Activated T-cell treated with anti-CD3 and anti-CD28 coated beads, Interleukin-2, amount 50 U/mL, for 72 hours (primary cell): Measurements from ENCODE around the gene LIN52. TPM values are rescaled to one million over a fixed set of nuclear protein-coding genes. Genes with fewer than 3 reads are reported as not detected.
A peak's percentile ranks its signal among the peaks of the same experiment; 100 is the strongest.

ENCODE experiments used
- ATAC-seq, 2 donors: fragments of 150-1000 bp; cut with Tn5 transposase; replicated peaks in 1 of 2; 2 replicates each; pipeline ENCODE4 v1.10.0; 2021; ENCODE audit warnings: moderate library complexity in 2 of 2, mild to moderate bottlenecking in 1 of 2
- DNase-seq, 2 donors: peaks; one replicate each; pipeline ENCODE4 v3.0.0; 2021 to 2022; ENCODE audit warnings: mixed read lengths in 1 of 2
- H3K27ac Mint-ChIP-seq: one replicate; pipeline ENCODE4 v1.8.0; 2022; ENCODE audit warnings: mild to moderate bottlenecking, moderate library complexity, mixed read lengths
- H3K27me3 Mint-ChIP-seq: one replicate; pipeline ENCODE4 v1.8.0; 2022; ENCODE audit warnings: low read depth, mixed read lengths
- H3K36me3 Mint-ChIP-seq, 2 donors: one replicate each; pipeline ENCODE4 v1.8.0; 2022; ENCODE audit warnings: mixed read lengths in 2 of 2, mild to moderate bottlenecking in 1 of 2; ENCODE audit not compliant: insufficient read depth in 2 of 2
- H3K4me1 Mint-ChIP-seq: one replicate; pipeline ENCODE4 v1.8.0; 2022; ENCODE audit warnings: low read depth, mixed read lengths
- H3K4me3 Mint-ChIP-seq, 2 donors: one replicate each; pipeline ENCODE4 v1.8.0; 2022; ENCODE audit warnings: mild to moderate bottlenecking in 2 of 2, mixed read lengths in 2 of 2, moderate library complexity in 2 of 2
- H3K9me3 Mint-ChIP-seq, 2 donors: one replicate each; pipeline ENCODE4 v1.8.0; 2022; ENCODE audit warnings: mixed read lengths in 2 of 2
- total RNA-seq, 2 donors: library from RNA; stranded (reverse); gene quantifications; one replicate each; pipeline ENCODE4 v1.2.3, GENCODE V29; 2022

The LIN52 gene
- total RNA-seq, 2 donors from 2014 or later: 15.7 to 18.4 TPM

DNA sequence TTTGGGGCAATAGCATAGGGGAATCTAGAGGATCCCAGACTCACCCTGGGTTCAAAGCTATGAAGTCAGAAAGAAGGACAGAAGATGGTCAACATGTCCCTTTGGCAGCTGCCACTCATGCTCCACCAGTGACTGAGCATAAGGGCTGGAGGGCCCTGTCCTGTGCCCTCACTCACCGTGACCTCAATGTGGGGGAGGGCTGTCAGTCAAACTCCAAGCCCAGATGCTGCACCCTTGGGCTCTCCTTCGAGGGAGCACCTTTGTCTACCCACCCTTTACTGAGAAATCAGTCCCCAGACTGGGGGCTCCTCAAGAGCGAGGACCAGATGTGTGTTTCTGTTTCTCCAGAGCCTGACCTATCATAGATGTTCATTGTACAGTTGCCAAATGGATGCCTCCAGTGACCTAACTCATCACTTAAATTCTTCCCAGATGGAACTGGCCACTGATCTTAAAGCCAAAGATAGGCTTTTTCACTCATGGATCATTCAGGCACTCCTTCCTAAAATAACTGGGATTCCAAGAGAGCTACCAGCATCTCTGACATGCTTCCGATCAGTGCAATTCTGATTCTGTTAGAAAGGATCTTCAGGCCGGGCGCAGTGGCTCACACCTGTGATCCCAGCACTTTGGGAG is 127.3 kb downstream of the LIN52 start:
- no peaks in the 10 kb centered on the region for H3K4me1 Mint-ChIP-seq
- no peak overlapping the region for H3K27ac Mint-ChIP-seq
- ATAC-seq (no peak), DNase-seq (no peak)
- H3K4me3 Mint-ChIP-seq: no peak overlapping the region
- no peaks in the 10 kb centered on the region for H3K27me3 Mint-ChIP-seq
- no peaks in the 10 kb centered on the region for H3K9me3 Mint-ChIP-seq
- no peaks in the 10 kb centered on the region for H3K36me3 Mint-ChIP-seq

- no peak overlapping the region for H3K27ac Mint-ChIP-seq
These were observed 129.4 kb downstream of the LIN52 start for GRCh38 chr14:74213907-74214803.

DNA sequence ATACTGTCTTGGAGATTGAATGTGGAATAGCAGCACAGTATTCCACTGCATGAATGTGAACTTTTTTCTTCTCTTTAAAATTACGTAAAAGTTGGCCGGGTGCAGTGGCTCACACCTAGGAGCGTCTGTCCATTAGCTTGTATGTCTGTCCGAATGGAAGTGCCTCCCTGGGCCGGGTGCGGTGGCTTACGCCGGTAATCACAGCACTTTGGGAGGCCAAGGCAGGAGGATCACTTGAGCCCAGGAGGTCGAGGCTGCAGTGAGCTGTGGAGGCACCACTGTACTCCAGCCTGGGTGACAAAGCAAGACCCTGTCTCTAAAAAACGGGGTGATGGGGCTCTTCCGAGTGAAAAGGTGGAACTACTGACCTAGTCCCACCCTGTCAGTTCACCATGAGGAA is 131.9 kb downstream of the LIN52 start:
- no peaks in the 10 kb centered on the region for H3K9me3 Mint-ChIP-seq
- no peaks in the 10 kb centered on the region for H3K4me1 Mint-ChIP-seq
- H3K4me3 Mint-ChIP-seq: no peak overlapping the region
- DNase-seq (no peak), ATAC-seq (no peak)
- no peaks in the 10 kb centered on the region for H3K36me3 Mint-ChIP-seq
- H3K27me3 Mint-ChIP-seq: no peaks in the 10 kb centered on the region
- no peak overlapping the region for H3K27ac Mint-ChIP-seq

More at GRCh38 chr14:74213907-74214803, 129.4 kb downstream of the LIN52 start:
- Mint-ChIP-seq H3K4me1 (no peaks in the 10 kb centered on the region), H3K27me3 (no peaks in the 10 kb centered on the region), H3K4me3 (no peak overlapping the region), H3K36me3 (no peaks in the 10 kb centered on the region), H3K9me3 (no peaks in the 10 kb centered on the region)
- DNase-seq (no peak), ATAC-seq (no peak)

GRCh38 chr14:74217672-74218448 is 133.1 kb downstream of the LIN52 start:
- peak; percentile 88 to 90 for ATAC-seq
- Mint-ChIP-seq H3K4me3 (peak overlapping the region; percentile 24 to 53), H3K27me3 (no peaks in the 10 kb centered on the region), H3K9me3 (no peaks in the 10 kb centered on the region), H3K36me3 (no peaks in the 10 kb centered on the region), H3K27ac (no peak overlapping the region), H3K4me1 (no peaks in the 10 kb centered on the region)
- peak; percentile 79 to 85 for DNase-seq

DNA sequence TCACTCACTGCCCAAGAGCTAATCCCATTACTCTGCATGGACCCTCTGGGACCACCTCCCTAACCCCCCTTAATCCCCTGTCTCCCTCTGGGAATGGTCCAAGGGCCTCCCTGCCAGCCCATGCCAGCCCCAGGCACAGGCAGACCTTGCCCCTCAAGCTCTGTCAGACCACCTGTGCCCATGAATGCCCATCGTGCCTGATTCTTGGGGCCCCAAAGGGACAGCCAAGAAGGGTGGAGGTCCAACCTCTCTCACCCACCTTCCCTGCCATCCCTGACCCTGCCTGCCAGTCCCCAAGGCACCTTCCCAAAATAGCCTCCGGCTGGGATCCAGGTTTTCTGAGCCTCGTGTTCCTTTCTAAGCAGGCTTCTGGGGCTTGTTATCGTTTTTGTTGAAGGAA is 133.7 kb downstream of the LIN52 start:
- ATAC-seq (no peak), DNase-seq (no peak)
- H3K9me3 Mint-ChIP-seq: no peaks in the 10 kb centered on the region
- H3K27ac Mint-ChIP-seq: no peak overlapping the region
- no peaks in the 10 kb centered on the region for H3K36me3 Mint-ChIP-seq
- H3K27me3 Mint-ChIP-seq: no peaks in the 10 kb centered on the region
- no peaks in the 10 kb centered on the region for H3K4me1 Mint-ChIP-seq
- no peak overlapping the region for H3K4me3 Mint-ChIP-seq

- DNase-seq (no peak), ATAC-seq (no peak)
- Mint-ChIP-seq H3K27ac (no peak overlapping the region), H3K9me3 (no peaks in the 10 kb centered on the region), H3K4me1 (no peaks in the 10 kb centered on the region), H3K36me3 (no peaks in the 10 kb centered on the region), H3K4me3 (no peak overlapping the region), H3K27me3 (no peaks in the 10 kb centered on the region)
These were observed 134.8 kb downstream of the LIN52 start for GRCh38 chr14:74219277-74220205.

DNA sequence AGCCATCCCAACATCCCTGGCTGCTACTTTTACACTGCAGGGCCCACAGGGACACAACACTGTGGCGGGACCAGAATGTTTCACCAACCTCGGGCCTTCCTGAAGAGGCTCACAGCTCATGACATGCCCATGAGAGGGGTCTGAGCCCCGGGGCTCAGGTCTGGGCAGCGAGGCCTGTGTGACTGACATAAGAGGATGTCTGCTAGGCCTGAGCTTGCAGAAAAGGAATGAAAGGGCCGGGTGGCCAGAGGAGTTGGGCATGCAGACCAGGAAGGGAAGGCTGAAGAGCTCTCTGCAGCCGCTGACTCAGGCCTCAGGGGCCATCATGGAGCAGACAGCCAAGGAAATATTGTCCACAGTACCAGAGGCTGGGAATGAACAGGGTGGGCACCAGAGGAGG is 136.2 kb downstream of the LIN52 start:
- Mint-ChIP-seq H3K27ac (no peak overlapping the region), H3K4me3 (no peak overlapping the region), H3K36me3 (no peaks in the 10 kb centered on the region), H3K9me3 (no peaks in the 10 kb centered on the region), H3K27me3 (peaks cover 6% of the 10 kb centered on the region), H3K4me1 (no peaks in the 10 kb centered on the region)
- DNase-seq (no peak), ATAC-seq (no peak)

- Mint-ChIP-seq H3K27ac (no peak overlapping the region), H3K36me3 (no peaks in the 10 kb centered on the region), H3K4me3 (no peak overlapping the region), H3K4me1 (no peaks in the 10 kb centered on the region), H3K9me3 (no peaks in the 10 kb centered on the region), H3K27me3 (peaks cover 6% of the 10 kb centered on the region)
- no peak for ATAC-seq
- DNase-seq: no peak
These were observed 137.0 kb downstream of the LIN52 start for GRCh38 chr14:74221741-74222140.

GRCh38 chr14:74223016-74223415 is 138.3 kb downstream of the LIN52 start:
- no peak for DNase-seq
- Mint-ChIP-seq H3K4me1 (no peaks in the 10 kb centered on the region), H3K36me3 (no peaks in the 10 kb centered on the region), H3K27me3 (peaks cover 15% of the 10 kb centered on the region), H3K9me3 (no peaks in the 10 kb centered on the region), H3K27ac (no peak overlapping the region), H3K4me3 (no peak overlapping the region)
- no peak for ATAC-seq

GRCh38 chr14:74231784-74232183 is 147.0 kb downstream of the LIN52 start:
- peaks cover 0 to 5% of the 10 kb centered on the region in 2 donors for H3K9me3 Mint-ChIP-seq
- no peak overlapping the region for H3K4me3 Mint-ChIP-seq
- H3K27me3 Mint-ChIP-seq: peaks cover 34% of the 10 kb centered on the region
- ATAC-seq (no peak), DNase-seq (no peak)
- no peak overlapping the region for H3K27ac Mint-ChIP-seq
- H3K4me1 Mint-ChIP-seq: no peaks in the 10 kb centered on the region
- H3K36me3 Mint-ChIP-seq: peaks cover 0 to 1% of the 10 kb centered on the region in 2 donors

DNA sequence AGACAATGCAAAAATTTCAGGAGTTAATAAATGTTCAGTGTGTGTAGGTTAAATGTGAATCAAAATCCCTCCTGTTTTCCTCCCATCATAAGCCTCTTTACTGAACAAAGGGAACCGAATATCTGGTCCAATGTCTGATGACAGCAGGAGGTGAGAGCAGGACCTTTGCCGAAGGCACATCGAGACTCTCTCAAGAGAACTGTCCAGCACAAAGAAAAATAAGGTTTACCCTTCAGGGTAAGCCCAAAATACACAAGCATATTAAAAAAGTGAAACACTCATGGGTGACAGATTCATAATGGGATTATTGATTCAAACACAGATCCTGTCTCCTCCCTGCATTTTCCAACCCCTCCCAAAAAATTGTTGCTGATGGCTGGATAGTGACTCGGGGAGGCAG is 150.3 kb downstream of the LIN52 start:
- Mint-ChIP-seq H3K36me3 (peaks cover 0 to 1% of the 10 kb centered on the region in 2 donors), H3K27ac (no peak overlapping the region), H3K9me3 (peaks cover 0 to 5% of the 10 kb centered on the region in 2 donors), H3K4me1 (peaks cover under 1% of the 10 kb centered on the region), H3K4me3 (no peak overlapping the region), H3K27me3 (peaks cover 45% of the 10 kb centered on the region)
- DNase-seq (no peak), ATAC-seq (no peak)

- DNase-seq: no peak
- Mint-ChIP-seq H3K36me3 (peaks cover 0 to 3% of the 10 kb centered on the region in 2 donors), H3K4me3 (no peak overlapping the region), H3K27ac (no peak overlapping the region), H3K9me3 (peaks cover 0 to under 1% of the 10 kb centered on the region in 2 donors), H3K4me1 (peaks cover 24% of the 10 kb centered on the region), H3K27me3 (peaks cover 55% of the 10 kb centered on the region)
- peak in 1 of 2 donors; percentile 34 for ATAC-seq
These were observed 152.7 kb downstream of the LIN52 start for GRCh38 chr14:74237441-74237840.
